ENCODE data around the gene ANAPC15.

- TF ChIP-seq CTCF (IDR thresholded peaks at IDR 0.05; ENCODE audit: low read depth, low read length, poor library complexity, severe bottlenecking) (no peak), EZH2phosphoT487 (IDR thresholded peaks at IDR 0.05; ENCODE audit: borderline replicate concordance, low read length) (no peak)
These were observed 26.4 kb upstream of the ANAPC15 start for GRCh38 chr11:72138821-72139390.

Measured in DOHH2 (cell line).